Vagina (tissue), 2 donors: ENCODE data around the gene PIGX.

ENCODE experiments used
- POLR2A ChIP-seq, 2 donors: fragments of 450-650 bp; IDR thresholded peaks; one replicate each; pipeline ENCODE4 v1.6.1; 2017; ENCODE audit warnings: antibody characterized with exemption in 2 of 2, mild to moderate bottlenecking in 2 of 2, moderate library complexity in 2 of 2
- TF ChIP-seq, protein P1 (sequence below), 3 experiments: fragments of 450-650 bp in 2 of 3; fragments of 200-600 bp in 1 of 3; sonication (generic) in 1 of 3; IDR thresholded peaks; one replicate each; pipeline ENCODE4 v1.5.1; 2017 to 2019; ENCODE audit warnings: antibody characterized with exemption in 3 of 3, mild to moderate bottlenecking in 2 of 3, moderate library complexity in 2 of 3

DNA sequence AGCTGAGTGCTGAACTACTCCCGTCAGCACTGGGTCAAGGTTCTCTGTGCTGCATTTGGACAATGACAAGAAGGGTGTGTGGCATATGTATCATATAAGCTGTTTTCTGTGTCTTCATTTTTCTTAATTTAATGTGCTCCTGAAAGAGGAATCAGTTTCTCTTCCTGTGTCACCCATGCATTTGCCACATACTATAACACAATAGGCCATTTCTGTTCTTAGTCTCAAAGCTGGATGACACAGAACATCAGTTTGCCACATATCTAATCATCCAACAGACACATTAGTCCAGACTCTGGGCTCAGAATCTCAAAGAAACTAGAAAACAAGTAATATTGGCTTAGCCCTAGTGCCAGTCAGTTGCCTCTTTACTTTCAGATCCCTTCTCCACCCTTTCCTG, 34.2 kb upstream of the PIGX start:
- TF ChIP-seq, protein P1, sequence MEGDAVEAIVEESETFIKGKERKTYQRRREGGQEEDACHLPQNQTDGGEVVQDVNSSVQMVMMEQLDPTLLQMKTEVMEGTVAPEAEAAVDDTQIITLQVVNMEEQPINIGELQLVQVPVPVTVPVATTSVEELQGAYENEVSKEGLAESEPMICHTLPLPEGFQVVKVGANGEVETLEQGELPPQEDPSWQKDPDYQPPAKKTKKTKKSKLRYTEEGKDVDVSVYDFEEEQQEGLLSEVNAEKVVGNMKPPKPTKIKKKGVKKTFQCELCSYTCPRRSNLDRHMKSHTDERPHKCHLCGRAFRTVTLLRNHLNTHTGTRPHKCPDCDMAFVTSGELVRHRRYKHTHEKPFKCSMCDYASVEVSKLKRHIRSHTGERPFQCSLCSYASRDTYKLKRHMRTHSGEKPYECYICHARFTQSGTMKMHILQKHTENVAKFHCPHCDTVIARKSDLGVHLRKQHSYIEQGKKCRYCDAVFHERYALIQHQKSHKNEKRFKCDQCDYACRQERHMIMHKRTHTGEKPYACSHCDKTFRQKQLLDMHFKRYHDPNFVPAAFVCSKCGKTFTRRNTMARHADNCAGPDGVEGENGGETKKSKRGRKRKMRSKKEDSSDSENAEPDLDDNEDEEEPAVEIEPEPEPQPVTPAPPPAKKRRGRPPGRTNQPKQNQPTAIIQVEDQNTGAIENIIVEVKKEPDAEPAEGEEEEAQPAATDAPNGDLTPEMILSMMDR (IDR thresholded peaks at IDR 0.05), result no peak
- TF ChIP-seq POLR2A (IDR thresholded peaks at IDR 0.05), result no peak
